Lung (tissue), 12 donors: ENCODE results near the gene RFX4. TPM values are rescaled to one million over a fixed set of nuclear protein-coding genes. Genes with fewer than 3 reads are reported as not detected.

Source experiments
- ATAC-seq: fragments of 200-7000 bp; cut with Tn5 transposase; one replicate; pipeline ENCODE4 v1.9.1; 2020; ENCODE audit warnings: moderate number of reproducible peaks; ENCODE audit not compliant: insufficient read depth, low FRiP score
- DNase-seq, 3 donors: peaks; one replicate each; pipeline ENCODE4 v3.0.0-alpha.2; 2013 to 2017
- H3K27ac ChIP-seq, 2 donors: one replicate each; pipeline ENCODE4 v1.5.1; 2013; ENCODE audit warnings: mild to moderate bottlenecking in 2 of 2, moderate library complexity in 2 of 2, control low read depth in 1 of 2, inconsistent platforms in 1 of 2, low read depth in 1 of 2, low read length in 1 of 2
- H3K27me3 ChIP-seq, 3 donors: one replicate each; pipeline ENCODE4 v1.5.1; 2013; ENCODE audit warnings: low read length in 2 of 3; ENCODE audit not compliant: control insufficient read depth in 3 of 3, insufficient read depth in 3 of 3
- H3K36me3 ChIP-seq, 4 donors: one replicate each; pipeline ENCODE4 v1.5.1; 2013; ENCODE audit warnings: low read length in 4 of 4, mild to moderate bottlenecking in 1 of 4, moderate library complexity in 1 of 4; ENCODE audit not compliant: control insufficient read depth in 4 of 4, insufficient read depth in 4 of 4
- H3K4me1 ChIP-seq, 5 donors: one replicate each; pipeline ENCODE4 v1.5.1; 2013; ENCODE audit warnings: low read length in 5 of 5, mild to moderate bottlenecking in 2 of 5, moderate library complexity in 1 of 5; ENCODE audit not compliant: control insufficient read depth in 5 of 5, insufficient read depth in 5 of 5
- H3K4me3 ChIP-seq: one replicate; pipeline ENCODE4 v1.5.1; 2013; ENCODE audit warnings: mild to moderate bottlenecking, control low read depth, moderate library complexity
- H3K9ac ChIP-seq, 2 donors: one replicate each; pipeline ENCODE4 v1.5.1; 2013; ENCODE audit warnings: low read length in 2 of 2, control low read depth in 1 of 2; ENCODE audit not compliant: insufficient read depth in 1 of 2
- H3K9me3 ChIP-seq, 4 donors: one replicate each; pipeline ENCODE4 v1.5.1; 2013; ENCODE audit warnings: low read length in 3 of 4, mild to moderate bottlenecking in 1 of 4, moderate library complexity in 1 of 4; ENCODE audit not compliant: control insufficient read depth in 4 of 4, insufficient read depth in 3 of 4
- CTCF ChIP-seq: IDR thresholded peaks from 2 replicates; pipeline ENCODE4 v1.5.1; 2012; ENCODE audit warnings: mild to moderate bottlenecking; ENCODE audit errors: control extremely low read depth, extremely low read depth
- WGBS, 2 donors: extraction: QIAGEN DNeasy Blood & Tissue Kit; methylation state at CpG; one replicate each; pipeline ENCODE4 v1.1.7; 2013; 5-methylcytosine and 5-hydroxymethylcytosine counted together
- polyA plus RNA-seq, 2 donors: library from polyadenylated mRNA; stranded (reverse); fragments of 200-250 nt; gene quantifications; one replicate each; pipeline ENCODE4 v1.2.1, GENCODE V29; 2013
- total RNA-seq, 2 donors: library from RNA; depleted of rRNA in 1 of 2; stranded (reverse); fragments of >200 nt in 1 of 2; gene quantifications; one replicate each; pipeline ENCODE4 v1.2.1, GENCODE V29; 2014 to 2021
- donor health status: control.
- donor health status: control.
- donor health status: Bipolar disorder and iron deficiency.
- donor health status: healthy.
- donor health status: DM: yes; HTN: yes; CAD: no.

Gene RFX4
- total and polyA plus RNA-seq, 4 donors: not detected

DNA sequence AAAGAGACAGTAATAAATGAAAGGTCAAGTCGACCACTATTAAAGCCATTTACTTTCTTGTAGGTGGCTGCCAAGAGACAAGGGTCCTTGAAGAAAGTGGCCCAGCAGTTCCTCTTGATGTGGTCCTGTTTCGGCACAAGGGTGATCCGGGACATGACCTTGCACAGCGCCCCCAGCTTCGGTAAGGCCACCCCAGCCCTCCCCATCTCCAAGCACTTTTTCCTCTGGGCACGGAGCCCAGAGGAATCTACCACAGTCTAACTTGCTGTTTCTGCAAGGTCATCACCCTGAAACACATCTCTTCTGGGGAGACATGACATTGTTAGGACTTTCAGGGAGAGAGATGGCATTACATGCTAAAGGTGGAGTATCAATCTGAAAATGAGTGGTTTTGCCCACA, 137.9 kb downstream of the RFX4 start:
- H3K4me1 ChIP-seq: peaks cover 0 to 5% (median 0%) of the 10 kb centered on the region in 5 donors
- no peak overlapping the region for H3K27ac ChIP-seq
- H3K9ac ChIP-seq: no peak overlapping the region
- 53 to 80% methylated on average over 6 of the region's 6 CpGs for WGBS, 2 donors
- H3K9me3 ChIP-seq: no peaks in the 10 kb centered on the region
- ATAC-seq (no peak), DNase-seq (no peak)
- TF ChIP-seq CTCF: no peak
- no peak overlapping the region for H3K4me3 ChIP-seq
- H3K36me3 ChIP-seq: no peaks in the 10 kb centered on the region
- peaks cover 0 to 18% (median 0%) of the 10 kb centered on the region in 3 donors for H3K27me3 ChIP-seq

DNA sequence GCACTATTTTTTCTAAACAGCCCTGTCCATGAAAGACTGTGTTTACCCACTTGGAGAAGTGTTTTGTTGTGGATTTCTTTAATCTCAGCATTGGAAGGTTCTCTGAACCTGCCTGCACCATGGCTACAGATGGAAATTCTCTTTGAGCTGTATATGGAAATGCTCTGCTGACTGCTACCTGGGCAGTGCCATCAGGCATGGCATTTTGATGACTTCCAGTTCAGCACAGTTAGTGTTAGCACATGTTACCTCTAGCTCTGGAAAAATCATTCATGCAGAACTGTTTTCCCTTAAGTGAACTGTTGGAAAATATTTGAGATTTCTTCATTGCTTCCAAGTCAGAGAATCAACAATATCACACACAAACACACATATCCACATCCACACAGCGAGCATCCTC, 139.1 kb downstream of the RFX4 start:
- no peaks in the 10 kb centered on the region for H3K9me3 ChIP-seq
- peaks cover 0 to 5% (median 0%) of the 10 kb centered on the region in 5 donors for H3K4me1 ChIP-seq
- no peak overlapping the region for H3K9ac ChIP-seq
- no peak for ATAC-seq
- DNase-seq: no peak
- TF ChIP-seq CTCF: no peak
- no peak overlapping the region for H3K4me3 ChIP-seq
- no peaks in the 10 kb centered on the region for H3K36me3 ChIP-seq
- no peak overlapping the region for H3K27ac ChIP-seq
- peaks cover 0 to 17% (median 0%) of the 10 kb centered on the region in 3 donors for H3K27me3 ChIP-seq
- 91 to 94% methylated on average over 1 of the region's 1 CpG for WGBS, 2 donors

GRCh38 chr12:106722837-106723236, 140.0 kb downstream of the RFX4 start:
- no peak for ATAC-seq
- peak in 1 of 3 donors; percentile 22 for DNase-seq

More at GRCh38 chr12:106722837-106723236, 140.0 kb downstream of the RFX4 start:
- Histone ChIP-seq H3K27me3 (peaks cover 0 to 15% (median 0%) of the 10 kb centered on the region in 3 donors), H3K36me3 (no peaks in the 10 kb centered on the region), H3K4me3 (no peak overlapping the region), H3K27ac (no peak overlapping the region), H3K9ac (no peak overlapping the region), H3K4me1 (peaks cover 0 to 5% (median 0%) of the 10 kb centered on the region in 5 donors), H3K9me3 (no peaks in the 10 kb centered on the region)
- WGBS, 2 donors: 56 to 65% methylated on average over 3 of the region's 3 CpGs
- TF ChIP-seq CTCF: no peak
